Trophoblast cell (in vitro differentiated cells and primary cell): ENCODE results near the gene FGFR2.
A peak's percentile ranks its signal among the peaks of the same experiment; 100 is the strongest.

Source experiments
- DNase-seq, 2 donors: peaks; one replicate each; pipeline ENCODE4 v3.0.0-alpha.2; 2016
- H2AFZ ChIP-seq: 2 replicates; pipeline ENCODE4 v1.6.1; 2013; ENCODE audit warnings: low read length, moderate library complexity, mild to moderate bottlenecking; ENCODE audit not compliant: insufficient read depth, poor library complexity
- H2AK5ac ChIP-seq: 2 replicates; pipeline ENCODE4 v1.6.1; 2013; ENCODE audit warnings: mild to moderate bottlenecking, low read length
- H2BK120ac ChIP-seq: 2 replicates; pipeline ENCODE4 v1.6.1; 2013; ENCODE audit warnings: low read length, mild to moderate bottlenecking, moderate library complexity; ENCODE audit not compliant: insufficient read depth, poor library complexity
- H2BK12ac ChIP-seq: 2 replicates; pipeline ENCODE4 v1.6.1; 2013; ENCODE audit warnings: mild to moderate bottlenecking, low read length, moderate library complexity
- H2BK5ac ChIP-seq: 2 replicates; pipeline ENCODE4 v1.6.1; 2013; ENCODE audit warnings: low read length, low read depth, moderate library complexity, mild to moderate bottlenecking; ENCODE audit not compliant: poor library complexity
- H3K14ac ChIP-seq: 2 replicates; pipeline ENCODE4 v1.6.1; 2013; ENCODE audit warnings: mild to moderate bottlenecking, low read length
- H3K18ac ChIP-seq: 2 replicates; pipeline ENCODE4 v1.6.1; 2013; ENCODE audit warnings: mild to moderate bottlenecking, low read length
- H3K23ac ChIP-seq: 2 replicates; pipeline ENCODE4 v1.6.1; 2013; ENCODE audit warnings: low read length
- H3K27ac ChIP-seq: 2 replicates; pipeline ENCODE4 v1.5.1; 2013; ENCODE audit warnings: low read depth, mild to moderate bottlenecking, inconsistent platforms, low read length, moderate library complexity
- H3K27me3 ChIP-seq: 2 replicates; pipeline ENCODE4 v1.6.1; 2013; ENCODE audit warnings: inconsistent platforms, mild to moderate bottlenecking, low read length, moderate library complexity; ENCODE audit not compliant: insufficient read depth
- H3K36me3 ChIP-seq, 2 experiments: 1 replicate in 1 of 2; 2 replicates in 1 of 2; pipeline ENCODE4 v1.6.1; 2013; ENCODE audit warnings: low read length in 2 of 2, mild to moderate bottlenecking in 2 of 2, moderate library complexity in 1 of 2; ENCODE audit not compliant: insufficient read depth in 2 of 2, control insufficient read depth in 1 of 2
- H3K4ac ChIP-seq: 2 replicates; pipeline ENCODE4 v1.6.1; 2013; ENCODE audit warnings: low read depth, mild to moderate bottlenecking, low read length, moderate library complexity
- H3K4me1 ChIP-seq, 2 experiments: 1 replicate in 1 of 2; 2 replicates in 1 of 2; pipeline ENCODE4 v1.6.1; 2013; ENCODE audit warnings: low read length in 2 of 2, mild to moderate bottlenecking in 2 of 2, moderate library complexity in 1 of 2; ENCODE audit not compliant: insufficient read depth in 2 of 2, control insufficient read depth in 1 of 2
- H3K4me2 ChIP-seq: 2 replicates; pipeline ENCODE4 v1.6.1; 2013; ENCODE audit warnings: inconsistent platforms, mild to moderate bottlenecking, low read length, moderate library complexity
- H3K4me3 ChIP-seq: 2 replicates; pipeline ENCODE4 v1.5.1; 2013; ENCODE audit warnings: mild to moderate bottlenecking, low read depth, low read length, inconsistent platforms
- H3K79me1 ChIP-seq: one replicate; pipeline ENCODE4 v1.6.1; 2013; ENCODE audit warnings: low read length
- H3K79me2 ChIP-seq: 2 replicates; pipeline ENCODE4 v1.6.1; 2013; ENCODE audit warnings: low read length, mild to moderate bottlenecking; ENCODE audit not compliant: control insufficient read depth, insufficient read depth, poor library complexity
- H3K9ac ChIP-seq: 2 replicates; pipeline ENCODE4 v1.6.1; 2013; ENCODE audit warnings: mild to moderate bottlenecking, low read length
- H3K9me3 ChIP-seq: 2 replicates; pipeline ENCODE4 v1.6.1; 2013; ENCODE audit warnings: low read depth, mild to moderate bottlenecking, control low read depth, inconsistent platforms, low read length; ENCODE audit not compliant: insufficient read depth
- H4K12ac ChIP-seq: 2 replicates; pipeline ENCODE4 v1.6.1; 2013; ENCODE audit warnings: low read depth, mild to moderate bottlenecking, low read length, moderate library complexity
- H4K8ac ChIP-seq: 2 replicates; pipeline ENCODE4 v1.6.1; 2013; ENCODE audit warnings: low read depth, mild to moderate bottlenecking, low read length, moderate library complexity
- H4K91ac ChIP-seq: one replicate; pipeline ENCODE4 v1.6.1; 2013; ENCODE audit warnings: low read depth, mild to moderate bottlenecking, low read length, moderate library complexity
- WGBS: extraction: QIAGEN DNeasy Blood & Tissue Kit; methylation state at CpG from one replicate; pipeline ENCODE4 v1.1.7; 2013; ENCODE audit warnings: missing lambda C conversion rate; ENCODE audit not compliant: insufficient read length, insufficient coverage; ENCODE audit errors: extremely low coverage; 5-methylcytosine and 5-hydroxymethylcytosine counted together

Gene FGFR2

GRCh38 chr10:121597504-121598262, 561 bp downstream of the FGFR2 start:
- WGBS = no CpG with 5 or more reads among the region's 77 CpGs
- Histone ChIP-seq H4K91ac (peak overlapping the region; percentile 48), H4K8ac (peak overlapping the region; percentile 26)

DNA sequence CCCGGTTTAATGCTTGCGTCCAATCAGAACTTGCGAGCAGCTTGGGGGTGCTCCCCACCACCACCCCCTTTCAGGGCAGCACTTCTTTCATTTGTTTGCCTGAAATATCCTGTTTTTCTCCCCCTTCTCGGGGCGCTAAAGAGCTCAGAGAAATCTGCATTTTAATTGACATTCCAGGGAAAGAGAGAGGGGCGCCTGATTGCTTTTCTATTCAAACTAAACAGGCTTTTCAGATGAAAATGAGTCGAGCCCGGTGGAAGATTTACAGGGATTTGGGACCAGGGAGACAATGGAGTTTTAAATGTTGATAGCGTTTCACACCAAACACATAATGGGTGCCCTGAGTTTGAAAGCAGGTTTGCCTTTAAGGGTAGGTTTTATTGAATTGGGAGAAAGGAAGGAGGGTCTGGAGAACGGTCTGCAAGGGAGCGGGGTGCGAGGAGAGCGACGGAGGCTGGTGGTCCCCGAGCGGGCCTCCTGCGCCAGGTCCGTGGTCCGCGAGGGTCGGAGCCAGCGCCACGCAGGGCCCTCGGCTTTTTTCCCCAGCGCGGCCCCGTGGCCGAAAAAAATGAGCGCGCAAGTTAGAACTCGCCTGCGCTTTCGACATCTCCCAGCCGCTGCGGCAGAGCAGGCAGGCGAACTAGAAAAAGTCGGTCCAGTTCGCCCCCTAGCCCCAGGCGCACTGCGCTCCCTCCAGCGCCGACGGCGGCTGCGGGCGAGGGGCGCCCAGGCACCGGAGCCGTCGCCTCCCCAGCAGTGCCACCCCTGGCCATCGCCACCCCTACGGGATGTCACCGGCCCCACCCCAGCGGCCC, 1.3 kb downstream of the FGFR2 start:
- Histone ChIP-seq H3K27me3 (no peaks in the 10 kb centered on the region), H3K23ac (no peak overlapping the region), H3K36me3 (peaks cover 9 to 10% of the 10 kb centered on the region in 2 experiments), H3K79me1 (peaks cover 18% of the 10 kb centered on the region), H3K9me3 (no peaks in the 10 kb centered on the region), H2AK5ac (no peak overlapping the region), H3K4me1 (peaks cover 9 to 12% of the 10 kb centered on the region in 2 experiments), H3K18ac (peak overlapping the region; percentile 82), H3K14ac (peak overlapping the region; percentile 58), H2BK12ac (peak overlapping the region; percentile 23), H3K4me3 (peak overlapping the region; percentile 78), H4K8ac (peak overlapping the region; percentile 55), H4K12ac (peak overlapping the region; percentile 41), H3K4ac (peak overlapping the region; percentile 93), H3K79me2 (peaks cover 22% of the 10 kb centered on the region), H4K91ac (peak overlapping the region; percentile 58), H3K4me2 (peak overlapping the region; percentile 95), H2BK120ac (peak overlapping the region; percentile 64), H2AFZ (peak overlapping the region; percentile 76), H3K9ac (peak overlapping the region; percentile 73), H2BK5ac (peak overlapping the region; percentile 37), H3K27ac (peak overlapping the region; percentile 43)
- peak; percentile 28 to 64 for DNase-seq
- WGBS = no CpG with 5 or more reads among the region's 54 CpGs

More at GRCh38 chr10:121597504-121598262, 561 bp downstream of the FGFR2 start:
- Histone ChIP-seq H3K27me3 (no peaks in the 10 kb centered on the region), H4K12ac (peak overlapping the region; percentile 39), H2AK5ac (peak overlapping the region; percentile 28), H3K23ac (no peak overlapping the region), H3K9me3 (no peaks in the 10 kb centered on the region), H3K4ac (peak overlapping the region; percentile 73), H3K79me2 (peaks cover 19% of the 10 kb centered on the region), H3K79me1 (peaks cover 18% of the 10 kb centered on the region), H2BK12ac (peak overlapping the region; percentile 47), H3K4me1 (peaks cover 9 to 12% of the 10 kb centered on the region in 2 experiments), H2AFZ (peak overlapping the region; percentile 44), H3K9ac (peak overlapping the region; percentile 71), H3K27ac (peak overlapping the region; percentile 47), H2BK5ac (peak overlapping the region; percentile 65), H3K4me2 (peak overlapping the region; percentile 95), H2BK120ac (peak overlapping the region; percentile 34), H3K14ac (peak overlapping the region; percentile 71), H3K18ac (peak overlapping the region; percentile 82), H3K36me3 (peaks cover 4% of the 10 kb centered on the region in 2 experiments), H3K4me3 (peak overlapping the region; percentile 78)
- DNase-seq = no peak

DNA sequence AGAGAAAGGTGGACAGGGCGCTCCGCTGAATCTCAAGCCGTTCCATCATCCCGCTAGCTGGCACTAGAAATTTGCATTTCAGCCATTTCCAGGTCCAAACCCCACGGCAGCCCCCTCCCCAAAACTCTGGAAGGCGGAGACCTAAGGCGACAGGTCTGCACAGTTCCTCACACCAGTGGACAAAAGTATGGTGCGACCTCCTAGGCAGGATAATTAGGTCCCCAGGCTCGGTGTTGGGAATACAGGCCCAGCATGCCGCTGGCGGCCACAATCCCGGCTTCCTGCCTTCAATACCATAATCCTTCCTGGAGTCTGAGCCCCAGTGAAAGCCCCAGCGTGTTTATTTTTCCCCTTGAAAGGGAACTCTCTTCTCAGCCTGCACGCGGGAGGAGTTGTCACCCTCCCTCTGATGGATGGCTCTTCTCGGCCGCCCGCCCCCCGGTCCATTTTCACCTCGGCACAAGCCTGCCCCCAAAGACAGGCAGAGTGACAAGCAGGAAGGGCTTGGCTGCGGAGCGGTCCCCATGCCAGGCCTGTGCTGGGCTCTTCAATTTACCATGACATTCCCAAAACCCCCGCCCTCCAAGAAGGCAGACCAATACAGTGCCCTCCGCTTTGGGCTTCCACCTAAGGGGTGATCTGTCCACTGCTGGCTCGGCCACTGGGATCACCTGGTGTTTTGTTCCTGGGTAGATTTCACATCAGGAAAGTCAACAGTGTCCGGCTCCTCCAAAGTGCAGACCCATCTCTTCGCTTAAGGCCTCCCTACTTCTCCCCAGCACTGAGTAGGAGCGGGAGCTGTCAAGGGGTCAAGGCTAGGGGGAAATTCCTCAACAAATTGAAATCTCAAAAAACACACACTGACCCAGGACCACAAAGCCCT, 2.2 kb downstream of the FGFR2 start:
- H3K27me3 ChIP-seq = no peaks in the 10 kb centered on the region
- H3K14ac ChIP-seq = no peak overlapping the region
- H3K4ac ChIP-seq = peak overlapping the region; percentile 66
- H2BK120ac ChIP-seq = no peak overlapping the region
- H3K9me3 ChIP-seq = no peaks in the 10 kb centered on the region
- no peak overlapping the region for H3K18ac ChIP-seq
- peaks cover 10% of the 10 kb centered on the region in 2 experiments for H3K36me3 ChIP-seq
- no peak overlapping the region for H3K23ac ChIP-seq
- H2AK5ac ChIP-seq = no peak overlapping the region
- no peak overlapping the region for H4K91ac ChIP-seq
- H2AFZ ChIP-seq = peak overlapping the region; percentile 9
- no peak overlapping the region for H4K8ac ChIP-seq
- WGBS = no CpG with 5 or more reads among the region's 28 CpGs
- no peak overlapping the region for H4K12ac ChIP-seq
- no peak for DNase-seq
- H3K4me1 ChIP-seq = peaks cover 9 to 12% of the 10 kb centered on the region in 2 experiments
- peak overlapping the region; percentile 62 for H3K4me3 ChIP-seq
- no peak overlapping the region for H3K27ac ChIP-seq
- peaks cover 22% of the 10 kb centered on the region for H3K79me2 ChIP-seq
- no peak overlapping the region for H2BK12ac ChIP-seq
- H3K79me1 ChIP-seq = peaks cover 18% of the 10 kb centered on the region
- no peak overlapping the region for H3K9ac ChIP-seq
- peak overlapping the region; percentile 95 for H3K4me2 ChIP-seq
- H2BK5ac ChIP-seq = no peak overlapping the region

- Histone ChIP-seq H3K27ac (no peak overlapping the region), H3K79me1 (peaks cover 18% of the 10 kb centered on the region), H3K14ac (no peak overlapping the region)
Observed at GRCh38 chr10:121595351-121595805, 2.9 kb downstream of the FGFR2 start.

More at GRCh38 chr10:121595351-121595805, 2.9 kb downstream of the FGFR2 start:
- Histone ChIP-seq H3K23ac (no peak overlapping the region), H3K9me3 (no peaks in the 10 kb centered on the region), H3K36me3 (peaks cover 10% of the 10 kb centered on the region in 2 experiments), H3K4me3 (peak overlapping the region; percentile 60), H4K12ac (no peak overlapping the region), H3K4me2 (peak overlapping the region; percentile 95), H2AK5ac (no peak overlapping the region), H3K9ac (no peak overlapping the region), H3K18ac (no peak overlapping the region), H2AFZ (peak overlapping the region; percentile 9), H3K4me1 (peaks cover 9 to 12% of the 10 kb centered on the region in 2 experiments), H3K4ac (peak overlapping the region; percentile 57), H3K79me2 (peaks cover 25% of the 10 kb centered on the region), H4K91ac (no peak overlapping the region), H2BK12ac (no peak overlapping the region), H2BK5ac (no peak overlapping the region), H3K27me3 (no peaks in the 10 kb centered on the region), H2BK120ac (no peak overlapping the region), H4K8ac (no peak overlapping the region)
- no CpG with 5 or more reads among the region's 11 CpGs for WGBS
- peak; percentile 30 to 52 for DNase-seq
